AG09319 (cell line): Measurements from ENCODE around the gene RAB19.

Experiments
- DNase-seq: peaks from one replicate; pipeline ENCODE4 v3.0.0-alpha.2; 2010; ENCODE audit warnings: low read depth; ENCODE audit errors: extremely low read depth
- CTCF ChIP-seq: IDR thresholded peaks from 2 replicates; pipeline ENCODE4 v1.5.1; 2011; ENCODE audit warnings: low read depth, mild to moderate bottlenecking, inconsistent platforms, low read length, moderate library complexity

Gene RAB19

GRCh38 chr7:140421521-140421920 lies 17.7 kb downstream of the RAB19 start:
- no peak for DNase-seq
- no peak for TF ChIP-seq CTCF

GRCh38 chr7:140423501-140423900 lies 19.6 kb downstream of the RAB19 start:
- TF ChIP-seq CTCF: no peak

GRCh38 chr7:140425718-140426117 lies 21.9 kb downstream of the RAB19 start:
- DNase-seq: no peak
- TF ChIP-seq CTCF: no peak

More at GRCh38 chr7:140423501-140423900, 19.6 kb downstream of the RAB19 start:
- DNase-seq: no peak

GRCh38 chr7:140426130-140426529 lies 22.3 kb downstream of the RAB19 start:
- no peak for TF ChIP-seq CTCF
- no peak for DNase-seq

GRCh38 chr7:140433396-140433795 lies 29.5 kb downstream of the RAB19 start:
- no peak for TF ChIP-seq CTCF
- no peak for DNase-seq

- no peak for TF ChIP-seq CTCF
- no peak for DNase-seq
These were observed 31.5 kb downstream of the RAB19 start for GRCh38 chr7:140435252-140435895.

GRCh38 chr7:140439359-140439758 lies 35.5 kb downstream of the RAB19 start:
- no peak for TF ChIP-seq CTCF
- DNase-seq: no peak
